Ishikawa (cell line): ENCODE data around the gene CSTPP1.

ENCODE experiments used
- CEBPB ChIP-seq: IDR thresholded peaks from 2 replicates; pipeline ENCODE4 v1.6.1; 2012
- CREB1 ChIP-seq: IDR thresholded peaks from 2 replicates; pipeline ENCODE4 v1.6.1; 2012; ENCODE audit warnings: low read depth
- EGR1 ChIP-seq: IDR thresholded peaks from 2 replicates; pipeline ENCODE4 v1.6.1; 2012
- EP300 ChIP-seq: IDR thresholded peaks from 2 replicates; pipeline ENCODE4 v1.6.1; 2012; ENCODE audit warnings: borderline replicate concordance
- FOXM1 ChIP-seq: IDR thresholded peaks from 2 replicates; pipeline ENCODE4 v1.6.1; 2012; ENCODE audit warnings: low read depth, borderline replicate concordance
- MAX ChIP-seq: IDR thresholded peaks from 2 replicates; pipeline ENCODE4 v1.6.1; 2012
- REST ChIP-seq: IDR thresholded peaks from 2 replicates; pipeline ENCODE4 v1.6.1; 2012; ENCODE audit warnings: low read depth, mild to moderate bottlenecking
- TAF1 ChIP-seq: IDR thresholded peaks from 2 replicates; pipeline ENCODE4 v1.6.1; 2012; ENCODE audit warnings: low read depth, mild to moderate bottlenecking
- USF1 ChIP-seq: IDR thresholded peaks from 2 replicates; pipeline ENCODE4 v1.6.1; 2012
- YY1 ChIP-seq: IDR thresholded peaks from 2 replicates; pipeline ENCODE4 v1.6.1; 2012; ENCODE audit warnings: low read depth
- ZBTB7A ChIP-seq: IDR thresholded peaks from 2 replicates; pipeline ENCODE4 v1.6.1; 2012; ENCODE audit warnings: low read depth

- no peak for TF ChIP-seq MAX
- TF ChIP-seq TAF1: no peak
- TF ChIP-seq EGR1: no peak
- TF ChIP-seq CEBPB: no peak
- no peak for TF ChIP-seq EP300
- TF ChIP-seq FOXM1: no peak
- no peak for TF ChIP-seq ZBTB7A
- TF ChIP-seq REST: no peak
- TF ChIP-seq USF1: no peak
- no peak for TF ChIP-seq YY1
- TF ChIP-seq CREB1: no peak
These were observed 248.2 kb downstream of the CSTPP1 start for GRCh38 chr11:47184711-47185304.
